Adrenal gland (tissue), 5 donors: ENCODE data around the gene PTPRD.

ENCODE experiments used
- CTCF ChIP-seq, 6 experiments: fragments of 450-650 bp in 4 of 6; fragments of 200-600 bp in 2 of 6; sonication (generic) in 1 of 6; IDR thresholded peaks; 1 replicate in 5 of 6; 2 replicates in 1 of 6; pipeline versions ENCODE4 v1.5.1 to v1.8.0; 2016 to 2021; ENCODE audit warnings: antibody characterized with exemption in 6 of 6, mild to moderate bottlenecking in 2 of 6, moderate library complexity in 1 of 6
- POLR2A ChIP-seq, 2 donors: fragments of 450-650 bp; IDR thresholded peaks; one replicate each; pipeline ENCODE4 v1.6.1; 2017; ENCODE audit warnings: antibody characterized with exemption in 2 of 2, mild to moderate bottlenecking in 2 of 2, moderate library complexity in 1 of 2
- donor health status: DM: no; HTN: no; CAD: no.

GRCh38 chr9:9820436-9820835 lies 792.4 kb downstream of the PTPRD start:
- TF ChIP-seq CTCF (IDR thresholded peaks at IDR 0.05), result no peak
- no peak for TF ChIP-seq POLR2A (IDR thresholded peaks at IDR 0.05)
